ENCODE data around the gene DHH.

DHH gene

DNA sequence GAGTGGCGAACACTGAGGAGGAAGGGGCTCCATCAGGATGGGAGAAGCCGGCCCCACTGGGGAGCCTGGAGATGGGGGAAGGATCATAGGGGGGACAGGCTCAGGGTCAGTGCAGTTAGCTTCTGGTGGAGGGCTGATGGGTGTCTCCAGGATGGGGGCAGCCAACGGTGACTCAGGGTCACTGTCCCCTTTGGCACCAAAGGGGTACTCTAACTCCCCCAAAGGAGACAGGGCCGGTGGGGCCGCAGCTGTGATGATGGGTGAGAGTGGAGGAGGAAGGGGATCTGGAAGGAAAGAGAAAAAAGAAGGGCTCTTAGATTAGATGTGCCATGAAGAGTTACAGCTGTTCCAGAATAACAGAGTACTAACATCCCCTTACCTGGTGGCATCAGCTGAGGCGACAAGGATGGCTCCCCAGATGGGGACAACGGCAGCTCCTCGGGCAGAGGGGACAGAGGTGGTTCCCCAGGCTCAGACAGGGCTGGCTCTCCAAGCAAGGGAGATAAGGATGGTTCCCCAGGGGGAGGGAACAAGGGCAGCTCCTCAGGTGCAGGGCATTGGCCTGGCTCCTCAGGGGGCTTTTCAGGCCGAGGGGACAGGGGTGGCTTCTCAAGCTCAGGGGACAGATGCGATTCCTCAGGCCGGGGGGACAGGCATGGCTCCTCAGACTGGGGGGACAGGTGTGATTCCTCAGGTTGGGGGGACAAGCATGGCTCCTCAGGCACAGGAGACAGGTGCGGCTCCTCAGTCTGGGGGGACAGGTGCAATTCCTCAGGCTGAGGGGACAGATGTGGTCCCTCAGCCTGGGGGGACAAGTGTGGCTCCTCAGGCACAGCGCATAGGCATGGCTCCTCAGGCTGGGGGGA lies 43.9 kb downstream of the DHH start:
- DNase-seq (ENCODE audit: low read depth), result no peak

- no peak for DNase-seq (ENCODE audit: low read depth)
Observed at GRCh38 chr12:49049566-49050224, 44.9 kb downstream of the DHH start.

GRCh38 chr12:49048953-49049352 lies 45.6 kb downstream of the DHH start:
- DNase-seq (ENCODE audit: low read depth), result no peak

- DNase-seq (ENCODE audit: low read depth), result no peak
Observed at GRCh38 chr12:49046129-49046895, 48.3 kb downstream of the DHH start.

DNA sequence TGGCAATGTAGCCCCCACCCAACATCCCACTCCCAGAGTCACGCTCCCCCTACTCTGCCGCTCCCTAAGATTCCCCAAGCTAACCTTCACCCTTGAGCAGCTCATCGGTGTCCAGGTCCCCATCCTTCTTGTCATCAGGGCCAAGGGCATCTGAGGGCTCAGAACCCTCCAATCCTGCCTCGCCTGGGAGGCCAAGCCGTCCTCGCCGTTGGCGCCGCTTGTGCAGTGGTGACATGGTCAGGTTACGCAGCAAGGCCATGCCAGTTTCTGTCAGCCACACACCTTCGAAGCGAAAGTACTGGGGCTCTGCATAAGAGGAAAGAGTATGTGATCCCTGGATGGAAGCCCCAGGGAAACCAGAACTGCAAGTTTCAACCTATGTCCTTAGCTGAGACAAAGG lies 49.9 kb downstream of the DHH start:
- no peak for DNase-seq (ENCODE audit: low read depth)

DNA sequence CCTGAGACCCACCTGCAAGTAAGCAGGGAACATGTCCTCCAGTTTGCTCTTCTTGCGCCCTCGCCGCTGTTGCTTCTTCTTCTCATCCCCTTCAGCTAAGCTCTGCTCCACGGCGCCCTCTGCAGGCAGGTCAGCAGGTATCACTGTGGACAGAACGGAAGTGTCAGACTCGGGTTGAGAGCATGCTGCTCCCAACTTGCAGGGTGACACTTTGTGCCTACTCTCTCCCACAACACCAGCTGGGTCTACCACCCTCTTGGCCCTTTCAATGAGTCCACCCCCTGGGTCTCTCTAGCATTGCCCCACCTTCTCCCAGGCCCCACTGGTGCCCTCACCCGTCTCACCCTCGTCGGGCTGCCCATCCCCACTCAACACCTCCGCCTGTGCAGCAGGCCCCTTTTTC lies 50.7 kb downstream of the DHH start:
- DNase-seq (ENCODE audit: low read depth), result no peak

GRCh38 chr12:49043241-49043640 lies 51.4 kb downstream of the DHH start:
- no peak for DNase-seq (ENCODE audit: low read depth)

- no peak for DNase-seq (ENCODE audit: low read depth)
Observed at GRCh38 chr12:49041881-49042484, 52.6 kb downstream of the DHH start.

DNA sequence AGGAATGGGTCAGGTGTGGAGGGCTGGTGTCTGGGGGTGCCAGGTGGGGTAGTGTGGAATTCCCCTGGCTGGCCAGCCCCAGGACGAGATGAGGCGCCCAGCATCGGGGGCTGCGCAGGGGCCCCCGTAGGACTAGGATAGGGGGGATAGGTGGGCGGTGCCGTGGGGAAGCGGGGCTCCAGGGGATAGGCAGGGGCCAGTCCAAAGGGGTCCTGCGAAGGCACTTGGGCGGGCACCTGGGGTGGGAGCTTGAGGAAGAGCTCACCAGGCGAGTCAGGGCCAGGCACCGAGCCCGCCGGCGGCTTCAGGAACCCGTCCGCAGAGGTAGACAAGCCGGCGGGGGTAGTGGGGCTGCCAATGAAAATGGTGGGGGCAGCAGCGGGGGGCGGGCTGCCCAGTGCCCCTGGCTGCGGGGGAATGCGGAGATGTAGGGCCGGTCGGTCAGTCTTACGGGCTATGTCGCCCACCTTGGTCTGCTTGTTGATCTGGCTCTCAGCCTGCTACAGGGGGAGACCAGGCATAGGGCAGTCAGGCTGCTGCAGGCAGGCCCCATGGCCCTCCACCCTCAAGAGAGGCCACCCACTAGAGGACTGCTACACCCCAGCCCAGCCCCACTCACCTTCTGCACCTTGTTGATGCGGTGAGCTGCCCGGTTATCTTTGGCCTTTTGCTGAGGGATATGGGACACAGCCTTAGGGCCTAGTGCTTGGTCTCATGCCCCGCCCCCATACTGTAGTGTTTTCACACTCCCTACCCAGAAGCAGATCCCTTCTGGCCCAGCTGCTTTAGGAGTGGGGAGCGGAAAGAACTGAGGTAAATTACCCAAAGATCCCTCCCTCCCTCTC lies 53.3 kb downstream of the DHH start:
- DNase-seq (ENCODE audit: low read depth), result no peak

DNA sequence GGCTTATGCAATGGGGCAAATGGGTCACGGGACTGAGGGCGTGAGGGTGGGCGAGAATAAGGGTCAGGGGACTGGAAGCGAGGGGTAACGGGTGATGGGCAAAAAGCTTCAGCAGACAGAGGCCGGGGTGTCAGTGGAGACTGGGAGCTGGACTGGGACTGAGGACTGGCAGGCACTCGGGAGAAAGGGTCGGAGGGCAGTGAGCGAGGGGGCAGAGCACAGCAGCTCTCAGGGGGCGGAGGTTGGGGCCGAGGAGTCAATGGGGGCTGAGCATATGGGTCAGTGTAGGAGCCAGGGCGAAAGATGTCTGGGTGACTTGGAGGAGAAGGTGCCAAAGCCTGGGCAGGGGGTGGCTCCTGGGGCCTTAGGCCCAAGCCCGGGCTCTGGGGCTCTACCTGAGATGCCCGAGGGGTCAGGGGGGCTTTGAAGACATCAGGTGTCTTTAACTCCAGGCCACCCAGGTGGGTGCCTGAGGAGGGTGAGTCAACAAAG lies 54.2 kb downstream of the DHH start:
- no peak for DNase-seq (ENCODE audit: low read depth)

- no peak for DNase-seq (ENCODE audit: low read depth)
Observed at GRCh38 chr12:49039421-49040363, 54.9 kb downstream of the DHH start.

DNA sequence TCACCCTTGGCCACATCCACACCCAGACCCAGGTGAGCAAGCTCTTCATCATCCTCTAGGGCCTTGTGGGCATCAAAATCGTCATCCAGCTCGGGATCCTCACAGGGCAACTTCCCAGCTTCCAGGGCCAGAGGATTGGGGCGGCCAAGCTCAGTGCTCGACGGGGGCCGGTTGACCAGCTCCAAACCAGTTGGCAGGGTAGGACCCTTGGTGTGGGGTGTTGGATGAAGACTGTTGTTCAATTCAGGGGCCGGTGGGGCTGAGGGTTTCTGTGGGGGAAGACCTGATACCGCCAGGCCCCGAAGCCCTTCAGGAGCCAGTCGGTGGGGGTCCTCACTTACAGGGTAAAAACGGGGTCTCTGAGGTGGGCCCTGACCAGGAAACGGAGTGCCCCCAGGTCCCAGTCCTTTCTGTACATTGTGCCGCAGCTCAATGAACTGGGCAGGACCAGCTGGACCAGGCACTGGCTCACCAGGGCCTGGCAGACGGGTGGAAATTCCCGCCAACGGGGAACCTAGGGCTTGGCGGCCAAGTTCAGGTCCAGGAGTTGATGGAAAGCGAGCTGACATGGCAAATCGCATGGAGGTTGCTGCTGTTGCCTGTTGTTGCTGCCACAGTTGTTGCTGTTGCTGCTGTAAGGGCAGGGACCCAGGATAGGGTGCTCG lies 56.2 kb downstream of the DHH start:
- no peak for DNase-seq (ENCODE audit: low read depth)

- DNase-seq (ENCODE audit: low read depth), result no peak
Observed at GRCh38 chr12:49037947-49038237, 56.7 kb downstream of the DHH start.

DNA sequence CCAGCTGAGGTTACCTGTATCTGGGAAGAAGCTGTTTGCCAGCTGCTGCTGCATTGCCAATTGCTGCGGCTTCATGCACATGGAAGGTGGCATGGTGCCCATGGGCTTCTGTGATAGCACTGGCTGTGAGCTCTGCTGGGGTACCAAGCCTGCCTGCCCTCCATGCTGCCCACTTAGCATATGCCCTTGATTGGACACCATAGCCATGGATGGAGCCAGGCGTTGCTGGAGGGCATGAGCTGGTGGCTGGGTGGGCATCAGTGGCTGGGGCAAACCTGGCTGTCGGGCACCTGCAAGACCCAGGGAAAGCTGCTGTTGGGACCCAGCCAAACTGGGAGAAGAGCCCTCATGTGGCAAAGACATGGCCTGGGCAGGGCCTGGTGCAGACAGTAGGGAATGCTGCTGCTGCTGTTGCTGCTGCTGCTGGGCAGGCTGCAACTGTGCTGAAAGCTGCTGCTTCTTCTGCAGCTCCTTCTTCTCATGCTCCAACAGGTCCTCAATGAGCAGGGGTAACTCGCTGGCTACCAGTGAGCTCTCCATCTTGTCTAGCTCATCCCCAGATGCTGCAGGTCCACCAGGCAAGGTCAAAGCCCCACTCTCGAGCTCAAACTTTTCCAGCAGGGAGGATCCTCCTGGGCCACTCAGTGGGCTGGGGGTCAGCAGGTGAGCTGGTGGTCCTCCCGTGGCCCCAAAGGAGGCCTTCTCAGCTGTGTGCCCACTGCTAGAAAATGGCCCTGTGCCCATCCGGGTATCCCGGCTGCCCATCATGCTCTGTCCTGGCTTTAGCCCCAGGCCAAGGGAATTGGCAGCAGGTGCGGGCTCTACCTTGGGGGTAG lies 57.3 kb downstream of the DHH start:
- no peak for DNase-seq (ENCODE audit: low read depth)
